HEK293 (cell line): ENCODE data around the gene UBA3.

Experiments
- CTCF ChIA-PET: fragments of 350-600 bp; formaldehyde crosslinking; extraction: SDS; loops from one replicate; lab custom pipeline; 2021; ENCODE audit warnings: antibody characterized with exemption; lab: Yijun Ruan, JAX
- POLR2A ChIA-PET: fragments of 300-600 bp; formaldehyde crosslinking; extraction: SDS; loops from one replicate; lab custom pipeline; 2020; ENCODE audit warnings: antibody characterized with exemption, inconsistent platforms; lab: Yijun Ruan, JAX
- H3K27ac ChIP-seq: fragments of 200-500 bp; sonication (Bioruptor generic); 2 replicates; pipeline ENCODE4 v1.5.1; 2014; ENCODE audit warnings: low read depth, low read length, control low read depth, inconsistent platforms; ENCODE audit errors: extremely low read depth
- H3K36me3 ChIP-seq, 2 experiments: fragments of 200-500 bp in 1 of 2; sonication (Bioruptor generic) in 1 of 2; 1 replicate in 1 of 2; 2 replicates in 1 of 2; pipeline ENCODE4 v1.5.1; 2014 to 2017; ENCODE audit warnings: inconsistent platforms in 2 of 2, low read length in 2 of 2; ENCODE audit not compliant: control insufficient read depth in 2 of 2, insufficient read depth in 1 of 2
- H3K4me1 ChIP-seq: fragments of 200-500 bp; sonication (Bioruptor generic); 2 replicates; pipeline ENCODE4 v1.5.1; 2014; ENCODE audit warnings: mild to moderate bottlenecking, low read length, inconsistent platforms; ENCODE audit not compliant: control insufficient read depth, insufficient read depth
- H3K4me3 ChIP-seq: 2 replicates; pipeline ENCODE4 v1.5.1; 2011; ENCODE audit warnings: low read depth, mild to moderate bottlenecking, control low read depth, low read length, moderate library complexity
- H3K9me3 ChIP-seq: fragments of 200-500 bp; sonication (Bioruptor generic); 2 replicates; pipeline ENCODE4 v1.5.1; 2014; ENCODE audit warnings: low read depth, low read length, inconsistent platforms; ENCODE audit not compliant: control insufficient read depth, insufficient read depth
- ELK4 ChIP-seq: IDR thresholded peaks from 2 replicates; pipeline ENCODE4 v1.6.1; 2011; ENCODE audit warnings: mild to moderate bottlenecking, low read depth, low read length, borderline replicate concordance
- GLI4 ChIP-seq: fragments of 450-650 bp; formaldehyde crosslinking; IDR thresholded peaks from 2 replicates; pipeline ENCODE4 v1.5.1; 2016; ENCODE audit warnings: missing biosample characterization, missing genetic modification characterization
- GLIS2 ChIP-seq: fragments of 450-650 bp; formaldehyde crosslinking; IDR thresholded peaks from 2 replicates; pipeline ENCODE4 v1.5.1; 2016; ENCODE audit warnings: missing biosample characterization, missing genetic modification characterization
- KLF8 ChIP-seq: fragments of 450-650 bp; formaldehyde crosslinking; IDR thresholded peaks from 2 replicates; pipeline ENCODE4 v1.5.1; 2016; ENCODE audit warnings: missing biosample characterization, missing genetic modification characterization
- OVOL3 ChIP-seq: fragments of 450-650 bp; formaldehyde crosslinking; IDR thresholded peaks from 2 replicates; pipeline ENCODE4 v1.5.1; 2016; ENCODE audit warnings: missing biosample characterization, missing genetic modification characterization
- PATZ1 ChIP-seq: fragments of 450-650 bp; formaldehyde crosslinking; IDR thresholded peaks from 2 replicates; pipeline ENCODE4 v1.5.1; 2016; ENCODE audit warnings: missing biosample characterization, missing genetic modification characterization
- TCF7L2 ChIP-seq: IDR thresholded peaks from 2 replicates; pipeline ENCODE4 v1.6.1; 2011; ENCODE audit warnings: low read depth, mild to moderate bottlenecking, inconsistent platforms, low read length, moderate library complexity, borderline replicate concordance
- ZBTB10 ChIP-seq: fragments of 450-650 bp; formaldehyde crosslinking; IDR thresholded peaks from 2 replicates; pipeline ENCODE4 v1.5.1; 2016; ENCODE audit warnings: missing biosample characterization, missing genetic modification characterization
- ZBTB17 ChIP-seq: fragments of 450-650 bp; formaldehyde crosslinking; IDR thresholded peaks from 2 replicates; pipeline ENCODE4 v1.5.1; 2016; ENCODE audit warnings: missing biosample characterization, missing genetic modification characterization
- ZBTB8A ChIP-seq: fragments of 450-650 bp; formaldehyde crosslinking; IDR thresholded peaks from 2 replicates; pipeline ENCODE4 v1.5.1; 2016; ENCODE audit warnings: missing biosample characterization, missing genetic modification characterization
- ZFP37 ChIP-seq: fragments of 450-650 bp; formaldehyde crosslinking; IDR thresholded peaks from 2 replicates; pipeline ENCODE4 v1.5.1; 2016; ENCODE audit warnings: missing biosample characterization, missing genetic modification characterization
- ZNF10 ChIP-seq: fragments of 450-650 bp; formaldehyde crosslinking; IDR thresholded peaks from 2 replicates; pipeline ENCODE4 v1.5.1; 2017; ENCODE audit warnings: missing biosample characterization, missing genetic modification characterization
- ZNF280C ChIP-seq: fragments of 450-650 bp; formaldehyde crosslinking; IDR thresholded peaks from 2 replicates; pipeline ENCODE4 v1.5.1; 2016; ENCODE audit warnings: missing biosample characterization, missing genetic modification characterization
- ZNF280D ChIP-seq: fragments of 450-650 bp; formaldehyde crosslinking; IDR thresholded peaks from 2 replicates; pipeline ENCODE4 v1.5.1; 2016; ENCODE audit warnings: missing biosample characterization, missing genetic modification characterization
- ZNF335 ChIP-seq: fragments of 450-650 bp; formaldehyde crosslinking; conservative IDR thresholded peaks from 2 replicates; pipeline ENCODE4 v1.5.1; 2016; ENCODE audit warnings: missing biosample characterization, missing genetic modification characterization
- ZNF350 ChIP-seq: fragments of 450-650 bp; formaldehyde crosslinking; IDR thresholded peaks from 2 replicates; pipeline ENCODE4 v1.5.0; 2017; ENCODE audit warnings: missing biosample characterization, mild to moderate bottlenecking, missing genetic modification characterization
- ZNF48 ChIP-seq: fragments of 450-650 bp; formaldehyde crosslinking; IDR thresholded peaks from 2 replicates; pipeline ENCODE4 v1.5.1; 2016; ENCODE audit warnings: missing biosample characterization, missing genetic modification characterization
- ZNF530 ChIP-seq: fragments of 450-650 bp; formaldehyde crosslinking; IDR thresholded peaks from 2 replicates; pipeline ENCODE4 v1.5.1; 2016; ENCODE audit warnings: low read depth, missing biosample characterization, missing genetic modification characterization
- ZNF580 ChIP-seq: fragments of 450-650 bp; formaldehyde crosslinking; IDR thresholded peaks from 2 replicates; pipeline ENCODE4 v1.5.1; 2016; ENCODE audit warnings: missing biosample characterization, missing genetic modification characterization
- ZNF600 ChIP-seq: fragments of 450-650 bp; formaldehyde crosslinking; IDR thresholded peaks from 2 replicates; pipeline ENCODE4 v1.5.1; 2016; ENCODE audit warnings: missing biosample characterization, missing genetic modification characterization
- ZNF660 ChIP-seq: fragments of 450-650 bp; IDR thresholded peaks from 2 replicates; pipeline ENCODE4 v1.5.1; 2018; ENCODE audit warnings: missing biosample characterization, mild to moderate bottlenecking, missing genetic modification characterization
- ZNF747 ChIP-seq: fragments of 450-650 bp; formaldehyde crosslinking; IDR thresholded peaks from 2 replicates; pipeline ENCODE4 v1.5.1; 2016; ENCODE audit warnings: missing biosample characterization, missing genetic modification characterization
- ZNF76 ChIP-seq: fragments of 450-650 bp; formaldehyde crosslinking; IDR thresholded peaks from 2 replicates; pipeline ENCODE4; 2016; ENCODE audit warnings: low read depth, missing biosample characterization, missing genetic modification characterization, borderline replicate concordance

UBA3 gene

GRCh38 chr3:69085833-69086722, 5.9 kb upstream of the UBA3 start (continued):
- TF ChIP-seq ZNF280C (no peak), ZNF280D (tag by site-specific recombination) (no peak), ZNF660 (tag by site-specific recombination) (peak; percentile 89), KLF8 (tag by site-specific recombination) (0 out of 2 replicates have a peak, but pooled peaks have one; percentile 25), ZNF747 (tag by site-specific recombination) (no peak), ZNF48 (tag by site-specific recombination) (no peak), PATZ1 (tag by site-specific recombination) (no peak), ZFP37 (peak; percentile 36; the same call in 1 of the 2 replicates), ZNF580 (tag by site-specific recombination) (no peak), ZBTB17 (tag by site-specific recombination) (peak; percentile 52; the same call in 1 of the 2 replicates), OVOL3 (tag by site-specific recombination) (no peak), ZNF76 (tag by site-specific recombination) (peak; percentile 64; the same call in 1 of the 2 replicates), ZNF350 (tag by site-specific recombination) (no peak), GLI4 (tag by site-specific recombination) (no peak)

- ChIA-PET POLR2A (interaction anchor here (0.5 to 1.6 kb wide), 4 partner anchors 9 to 72 kb away, joined by 3 to 5 read pairs (median 3); partner anchors contain the start of gene EOGT), CTCF (no interaction called here)
- H3K4me1 ChIP-seq: peaks cover 7% of the 10 kb centered on the region
- H3K9me3 ChIP-seq: no peaks in the 10 kb centered on the region
- H3K27ac ChIP-seq: peak overlapping the region; percentile 79
- H3K36me3 ChIP-seq: peaks cover 0 to 7% of the 10 kb centered on the region in 2 experiments; a peak in 1 of 3 replicates
- H3K4me3 ChIP-seq: peak overlapping the region; percentile 91
- TF ChIP-seq ZBTB10 (tag by site-specific recombination) (peak; percentile 67), ZNF10 (tag by site-specific recombination) (no peak), ZBTB8A (tag by site-specific recombination) (0 out of 2 replicates have a peak, but pooled peaks have one; percentile 39), GLIS2 (tag by site-specific recombination) (0 out of 2 replicates have a peak, but pooled peaks have one; percentile 26), ZNF335 (tag by site-specific recombination) (peak; percentile 9), ZNF530 (tag by site-specific recombination) (no peak), TCF7L2 (no peak), ELK4 (no peak), ZNF600 (no peak)
These were observed 5.1 kb upstream of the UBA3 start for GRCh38 chr3:69085168-69085832.
